CD8-positive, alpha-beta memory T cell (primary cell): ENCODE data around the gene DCAF15. TPM values are rescaled to one million over a fixed set of nuclear protein-coding genes. Genes with fewer than 3 reads are reported as not detected.
A peak's percentile ranks its signal among the peaks of the same experiment; 100 is the strongest.

Experiments used
- CTCF ChIA-PET: fragments of 350-600 bp; sonication (Branson Sonifier 250); formaldehyde crosslinking; loops from one replicate; lab custom pipeline; 2021; ENCODE audit warnings: antibody characterized with exemption; lab: Charles Lee
- POLR2A ChIA-PET: fragments of 350-600 bp; sonication (Branson Sonifier 250); formaldehyde crosslinking; loops from one replicate; lab custom pipeline; 2021; ENCODE audit warnings: antibody characterized with exemption; lab: Charles Lee
- DNase-seq, 5 donors: peaks; one replicate each; pipeline versions ENCODE4 v3.0.0 to v3.0.0-alpha.2; 2020 to 2022; ENCODE audit warnings: mixed read lengths in 1 of 5
- H3K27ac ChIP-seq: one replicate; pipeline ENCODE4 v1.7.0; 2013; ENCODE audit warnings: low read depth, mild to moderate bottlenecking, low read length, moderate library complexity
- H3K27me3 ChIP-seq: 2 replicates; pipeline ENCODE4 v1.7.0; 2013; ENCODE audit warnings: low read length, mild to moderate bottlenecking; ENCODE audit not compliant: insufficient read depth, poor library complexity, severe bottlenecking
- H3K36me3 ChIP-seq: 2 replicates; pipeline ENCODE4 v1.7.0; 2013; ENCODE audit warnings: mild to moderate bottlenecking, low read length, moderate library complexity; ENCODE audit not compliant: insufficient read depth
- H3K4me1 ChIP-seq: 2 replicates; pipeline ENCODE4 v1.7.0; 2013; ENCODE audit warnings: mild to moderate bottlenecking, low read length, moderate library complexity; ENCODE audit not compliant: insufficient read depth
- H3K4me3 ChIP-seq: 2 replicates; pipeline ENCODE4 v1.7.0; 2013; ENCODE audit warnings: mild to moderate bottlenecking, low read length
- H3K9me3 ChIP-seq: 2 replicates; pipeline ENCODE4 v1.7.0; 2013; ENCODE audit warnings: mild to moderate bottlenecking, low read length
- H3K27ac Mint-ChIP-seq, 8 donors: one replicate each; pipeline ENCODE4 v1.8.0; 2020 to 2021; ENCODE audit warnings: mixed read lengths in 8 of 8, mild to moderate bottlenecking in 6 of 8, inconsistent platforms in 3 of 8, moderate library complexity in 3 of 8
- H3K27me3 Mint-ChIP-seq, 2 donors: one replicate each; pipeline ENCODE4 v1.8.0; 2020 to 2021; ENCODE audit warnings: mixed read lengths in 2 of 2, mild to moderate bottlenecking in 1 of 2, moderate library complexity in 1 of 2
- H3K36me3 Mint-ChIP-seq, 3 donors: one replicate each; pipeline ENCODE4 v1.8.0; 2020 to 2021; ENCODE audit warnings: mixed read lengths in 3 of 3, inconsistent platforms in 1 of 3, mild to moderate bottlenecking in 1 of 3
- H3K4me1 Mint-ChIP-seq, 3 donors: one replicate each; pipeline ENCODE4 v1.8.0; 2020 to 2021; ENCODE audit warnings: mixed read lengths in 3 of 3, inconsistent platforms in 1 of 3, mild to moderate bottlenecking in 1 of 3
- H3K4me3 Mint-ChIP-seq, 7 donors: one replicate each; pipeline ENCODE4 v1.8.0; 2020 to 2021; ENCODE audit warnings: mixed read lengths in 7 of 7, mild to moderate bottlenecking in 6 of 7, moderate library complexity in 4 of 7, inconsistent platforms in 2 of 7
- H3K9me3 Mint-ChIP-seq, 5 donors: one replicate each; pipeline ENCODE4 v1.8.0; 2020 to 2022; ENCODE audit warnings: mixed read lengths in 5 of 5, mild to moderate bottlenecking in 3 of 5, moderate library complexity in 2 of 5, inconsistent platforms in 1 of 5
- polyA plus RNA-seq: library from polyadenylated mRNA; unstranded; fragments of 300-500 nt; fragmentation: Illumina TruSeq; gene quantifications from one replicate; pipeline ENCODE4 v1.2.3, GENCODE V29; 2021
- total RNA-seq, 2 experiments: library from RNA; stranded (reverse); gene quantifications; one replicate each; pipeline ENCODE4 v1.2.3, GENCODE V29; 2021

Gene DCAF15
- total and polyA plus RNA-seq, 3 experiments from 2014 or later: 8.0 to 66.5 (median 64.6) TPM

DNA sequence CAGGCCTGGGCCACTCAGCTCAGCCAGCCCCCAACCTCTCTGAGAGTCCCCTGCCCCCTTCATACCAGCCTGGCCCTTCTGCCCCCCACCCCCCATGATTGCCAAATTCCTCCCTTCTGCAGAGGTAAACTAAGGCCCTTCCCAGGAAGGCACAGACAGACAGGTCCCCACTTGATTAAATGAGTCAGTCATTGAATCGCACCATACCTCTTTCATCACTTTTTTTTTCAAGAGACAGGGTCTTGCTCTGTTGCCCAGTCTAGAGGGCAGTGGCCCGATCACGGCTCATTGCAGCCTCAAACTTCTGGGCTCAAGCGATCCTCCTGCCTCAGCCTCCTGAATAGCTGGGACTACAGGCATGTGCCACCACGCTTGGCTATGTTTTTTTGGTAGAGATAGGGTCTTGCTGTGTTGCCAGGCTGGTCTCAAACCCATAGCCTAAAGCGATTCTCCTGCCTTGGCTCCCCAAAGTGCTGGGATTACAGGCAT, 20.1 kb upstream of the DCAF15 start:
- H3K27ac ChIP-seq: no peak overlapping the region
- no peak for DNase-seq
- peak overlapping the region in 1 of 8 donors; percentile 94 for H3K27ac Mint-ChIP-seq
- H3K4me1 ChIP-seq: no peaks in the 10 kb centered on the region
- ChIA-PET CTCF (interaction anchor here (1.6 kb wide), 1 partner anchor 116 kb away, joined by 4 read pairs; no protein-coding TSS in a partner anchor), POLR2A (interaction anchor here (0.8 kb wide), 1 partner anchor 203 kb away, joined by 6 read pairs; no protein-coding TSS in a partner anchor)
- peaks cover 0 to 16% of the 10 kb centered on the region in 2 donors for H3K27me3 Mint-ChIP-seq
- no peak overlapping the region for H3K4me3 ChIP-seq
- no peaks in the 10 kb centered on the region for H3K27me3 ChIP-seq
- H3K36me3 Mint-ChIP-seq: peaks cover 2 to 10% (median 4%) of the 10 kb centered on the region in 3 donors
- H3K9me3 Mint-ChIP-seq: no peaks in the 10 kb centered on the region
- H3K9me3 ChIP-seq: no peaks in the 10 kb centered on the region
- no peaks in the 10 kb centered on the region for H3K36me3 ChIP-seq
- H3K4me3 Mint-ChIP-seq: no peak overlapping the region
- peaks cover 0 to 4% (median 2%) of the 10 kb centered on the region in 3 donors for H3K4me1 Mint-ChIP-seq

GRCh38 chr19:13932911-13933393, 19.4 kb upstream of the DCAF15 start:
- Mint-ChIP-seq H3K27me3 (peaks cover 2 to 20% of the 10 kb centered on the region in 2 donors), H3K27ac (no peak overlapping the region), H3K36me3 (peaks cover 2 to 8% (median 4%) of the 10 kb centered on the region in 3 donors), H3K4me1 (peaks cover 0 to 4% (median 2%) of the 10 kb centered on the region in 3 donors), H3K4me3 (no peak overlapping the region), H3K9me3 (peaks cover 0 to 2% (median 0%) of the 10 kb centered on the region in 5 donors)
- no peak for DNase-seq
- H3K36me3 ChIP-seq: no peaks in the 10 kb centered on the region
- no peak overlapping the region for H3K4me3 ChIP-seq
- no peaks in the 10 kb centered on the region for H3K4me1 ChIP-seq
- POLR2A ChIA-PET: interaction anchor here (0.8 kb wide), 1 partner anchor 203 kb away, joined by 6 read pairs; no protein-coding TSS in a partner anchor
- CTCF ChIA-PET: interaction anchor here (0.8 to 1.9 kb wide), 5 partner anchors 67 to 140 kb away, joined by 3 to 8 read pairs (median 4); partner anchors contain the start of gene MISP3
- no peaks in the 10 kb centered on the region for H3K27me3 ChIP-seq
- H3K9me3 ChIP-seq: no peaks in the 10 kb centered on the region
- no peak overlapping the region for H3K27ac ChIP-seq

DNA sequence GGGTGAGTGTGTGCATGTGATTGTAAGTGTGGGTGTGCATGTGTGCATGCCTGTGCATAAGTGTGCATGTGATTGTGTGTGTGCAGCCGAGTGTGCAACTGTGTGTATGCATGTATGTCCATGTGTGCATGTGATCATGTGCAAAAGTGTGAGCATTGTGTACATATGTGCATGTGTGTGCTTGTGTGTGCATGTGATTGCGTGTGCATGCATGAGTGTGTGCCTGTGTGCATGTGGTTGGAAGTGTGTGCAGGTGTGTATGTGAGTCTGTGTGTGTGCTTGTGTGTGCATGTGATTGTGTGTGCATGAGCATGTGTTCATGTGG, 17.6 kb upstream of the DCAF15 start:
- CTCF ChIA-PET: interaction anchor here (0.8 kb wide), 1 partner anchor 137 kb away, joined by 3 read pairs; no protein-coding TSS in a partner anchor
- peak overlapping the region in 1 of 8 donors; percentile 36 for H3K27ac Mint-ChIP-seq
- no peak overlapping the region for H3K4me3 ChIP-seq

GRCh38 chr19:13935765-13936510, 16.4 kb upstream of the DCAF15 start:
- no peaks in the 10 kb centered on the region for H3K36me3 Mint-ChIP-seq
- Histone ChIP-seq H3K4me3 (no peak overlapping the region), H3K36me3 (no peaks in the 10 kb centered on the region), H3K27ac (no peak overlapping the region), H3K9me3 (no peaks in the 10 kb centered on the region), H3K27me3 (no peaks in the 10 kb centered on the region), H3K4me1 (no peaks in the 10 kb centered on the region)
- ChIA-PET CTCF (no interaction called here), POLR2A (interaction anchor here (0.6 kb wide), 1 partner anchor 510 kb away, joined by 3 read pairs; no protein-coding TSS in a partner anchor)
- H3K9me3 Mint-ChIP-seq: peaks cover 0 to 2% (median 0%) of the 10 kb centered on the region in 5 donors
- no peak for DNase-seq
- H3K27ac Mint-ChIP-seq: no peak overlapping the region
- H3K27me3 Mint-ChIP-seq: peaks cover 2 to 20% of the 10 kb centered on the region in 2 donors
- H3K4me1 Mint-ChIP-seq: peaks cover 0 to 4% (median 2%) of the 10 kb centered on the region in 3 donors
- H3K4me3 Mint-ChIP-seq: no peak overlapping the region

More for the DNA sequence above, 17.6 kb upstream of the DCAF15 start:
- H3K9me3 Mint-ChIP-seq: peaks cover 0 to 2% (median 0%) of the 10 kb centered on the region in 5 donors
- H3K4me3 Mint-ChIP-seq: no peak overlapping the region
- no peaks in the 10 kb centered on the region for H3K9me3 ChIP-seq
- no peaks in the 10 kb centered on the region for H3K36me3 Mint-ChIP-seq
- H3K4me1 ChIP-seq: no peaks in the 10 kb centered on the region
- H3K27me3 Mint-ChIP-seq: peaks cover 2 to 20% of the 10 kb centered on the region in 2 donors
- no peaks in the 10 kb centered on the region for H3K27me3 ChIP-seq
- DNase-seq: no peak
- H3K36me3 ChIP-seq: no peaks in the 10 kb centered on the region
- H3K4me1 Mint-ChIP-seq: peaks cover 0 to 4% (median 2%) of the 10 kb centered on the region in 3 donors
- POLR2A ChIA-PET: no interaction called here
- no peak overlapping the region for H3K27ac ChIP-seq

DNA sequence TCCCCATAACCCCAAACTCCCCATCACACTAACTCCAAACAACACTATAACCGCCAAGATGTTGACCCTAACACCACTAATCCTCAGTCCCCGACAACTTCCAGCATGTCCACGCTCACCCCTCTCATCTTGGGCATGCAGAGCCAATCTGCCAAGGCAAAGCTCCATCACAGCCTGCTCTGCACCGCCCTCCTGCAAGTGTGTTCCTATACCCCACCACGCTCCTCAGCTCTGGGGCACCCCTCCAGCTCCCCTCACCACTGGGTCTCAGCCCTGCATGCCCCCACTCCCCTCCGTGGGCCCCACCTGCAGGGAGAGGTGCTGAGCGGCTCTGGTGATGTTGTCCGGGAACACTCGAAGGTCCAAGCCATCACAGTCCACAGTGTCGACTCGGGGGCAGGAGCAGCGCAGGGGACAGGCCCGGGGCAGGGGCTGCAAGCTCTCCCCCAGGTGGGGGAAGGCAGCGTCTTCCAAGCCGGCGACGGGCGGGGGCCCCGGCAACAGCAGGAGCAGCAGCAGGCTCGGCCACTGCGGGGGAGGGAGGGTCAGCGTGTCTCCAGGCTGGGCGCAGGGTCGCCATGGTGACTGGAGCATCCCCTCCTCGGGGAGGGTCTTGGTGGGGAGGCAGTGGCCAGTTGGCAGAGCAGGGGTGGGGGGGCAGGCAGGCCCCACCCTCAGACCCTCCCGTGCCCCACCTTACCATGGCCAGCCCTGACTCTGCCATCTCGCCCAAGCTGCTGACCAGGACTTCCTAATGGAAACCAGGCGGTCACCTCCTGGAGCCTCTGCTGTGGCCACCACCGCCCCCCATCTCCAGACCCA, 14.6 kb upstream of the DCAF15 start:
- Mint-ChIP-seq H3K36me3 (no peaks in the 10 kb centered on the region), H3K27ac (peak overlapping the region in 1 of 8 donors; percentile 72), H3K4me1 (peaks cover 0 to 4% (median 2%) of the 10 kb centered on the region in 3 donors), H3K4me3 (no peak overlapping the region), H3K27me3 (peaks cover 2 to 20% of the 10 kb centered on the region in 2 donors), H3K9me3 (peaks cover 0 to 2% (median 0%) of the 10 kb centered on the region in 5 donors)
- no peaks in the 10 kb centered on the region for H3K36me3 ChIP-seq
- no peak for DNase-seq
- no peak overlapping the region for H3K4me3 ChIP-seq
- no peak overlapping the region for H3K27ac ChIP-seq
- H3K4me1 ChIP-seq: no peaks in the 10 kb centered on the region
- ChIA-PET POLR2A (no interaction called here), CTCF (no interaction called here)
- H3K9me3 ChIP-seq: no peaks in the 10 kb centered on the region
- no peaks in the 10 kb centered on the region for H3K27me3 ChIP-seq

- no peak for DNase-seq
- Mint-ChIP-seq H3K36me3 (no peaks in the 10 kb centered on the region), H3K4me1 (peaks cover 0 to 4% (median 2%) of the 10 kb centered on the region in 3 donors), H3K4me3 (no peak within 1 kb of the TSS), H3K27ac (peak within 1 kb of the TSS in 1 of 8 donors; percentile 72), H3K27me3 (peaks cover 2 to 17% of the 10 kb centered on the region in 2 donors), H3K9me3 (peaks cover 0 to 2% (median 0%) of the 10 kb centered on the region in 5 donors)
- no peaks in the 10 kb centered on the region for H3K27me3 ChIP-seq
- H3K27ac ChIP-seq: no peak within 1 kb of the TSS
- no peaks in the 10 kb centered on the region for H3K4me1 ChIP-seq
- ChIA-PET CTCF (interaction anchor here (0.8 kb wide), 1 partner anchor 20 kb away, joined by 3 read pairs; no protein-coding TSS in a partner anchor), POLR2A (no interaction called here)
- no peaks in the 10 kb centered on the region for H3K9me3 ChIP-seq
- H3K36me3 ChIP-seq: no peaks in the 10 kb centered on the region
- no peak within 1 kb of the TSS for H3K4me3 ChIP-seq
Measured at GRCh38 chr19:13938301-13939064, 13.8 kb upstream of the DCAF15 start, which contains the start of gene PODNL1. Gene PODNL1, minus strand, starts transcription at chr19:13938417. Its CDS starts 236 bp downstream, at chr19:13938181.

- H3K4me1 Mint-ChIP-seq: no peaks in the 10 kb centered on the region
Measured at GRCh38 chr19:13942023-13942684, 10.2 kb upstream of the DCAF15 start.

More at GRCh38 chr19:13942023-13942684, 10.2 kb upstream of the DCAF15 start:
- peaks cover 0 to 3% (median 0%) of the 10 kb centered on the region in 3 donors for H3K36me3 Mint-ChIP-seq
- H3K9me3 Mint-ChIP-seq: peaks cover 0 to 2% (median 0%) of the 10 kb centered on the region in 5 donors
- ChIA-PET POLR2A (no interaction called here), CTCF (no interaction called here)
- H3K4me3 ChIP-seq: no peak overlapping the region
- no peaks in the 10 kb centered on the region for H3K9me3 ChIP-seq
- no peaks in the 10 kb centered on the region for H3K36me3 ChIP-seq
- H3K27ac Mint-ChIP-seq: peak overlapping the region in 1 of 8 donors; percentile 12
- H3K27ac ChIP-seq: no peak overlapping the region
- peaks cover 2 to 4% of the 10 kb centered on the region in 2 donors for H3K27me3 Mint-ChIP-seq
- DNase-seq: no peak
- no peaks in the 10 kb centered on the region for H3K4me1 ChIP-seq
- H3K27me3 ChIP-seq: no peaks in the 10 kb centered on the region
- H3K4me3 Mint-ChIP-seq: no peak overlapping the region
